GM08714 (cell line): ENCODE measurements around the gene E2F1.

Source experiments
- H3K4me3 ChIP-seq: fragments of 200-500 bp; sonication (Bioruptor generic); 2 replicates; pipeline ENCODE4 v1.5.1; 2014; ENCODE audit warnings: mild to moderate bottlenecking, low read length, inconsistent platforms
- ZNF274 ChIP-seq: IDR thresholded peaks from 2 replicates; pipeline ENCODE4 v1.6.1; 2012; ENCODE audit warnings: mild to moderate bottlenecking, low read depth, low read length

Gene E2F1

DNA sequence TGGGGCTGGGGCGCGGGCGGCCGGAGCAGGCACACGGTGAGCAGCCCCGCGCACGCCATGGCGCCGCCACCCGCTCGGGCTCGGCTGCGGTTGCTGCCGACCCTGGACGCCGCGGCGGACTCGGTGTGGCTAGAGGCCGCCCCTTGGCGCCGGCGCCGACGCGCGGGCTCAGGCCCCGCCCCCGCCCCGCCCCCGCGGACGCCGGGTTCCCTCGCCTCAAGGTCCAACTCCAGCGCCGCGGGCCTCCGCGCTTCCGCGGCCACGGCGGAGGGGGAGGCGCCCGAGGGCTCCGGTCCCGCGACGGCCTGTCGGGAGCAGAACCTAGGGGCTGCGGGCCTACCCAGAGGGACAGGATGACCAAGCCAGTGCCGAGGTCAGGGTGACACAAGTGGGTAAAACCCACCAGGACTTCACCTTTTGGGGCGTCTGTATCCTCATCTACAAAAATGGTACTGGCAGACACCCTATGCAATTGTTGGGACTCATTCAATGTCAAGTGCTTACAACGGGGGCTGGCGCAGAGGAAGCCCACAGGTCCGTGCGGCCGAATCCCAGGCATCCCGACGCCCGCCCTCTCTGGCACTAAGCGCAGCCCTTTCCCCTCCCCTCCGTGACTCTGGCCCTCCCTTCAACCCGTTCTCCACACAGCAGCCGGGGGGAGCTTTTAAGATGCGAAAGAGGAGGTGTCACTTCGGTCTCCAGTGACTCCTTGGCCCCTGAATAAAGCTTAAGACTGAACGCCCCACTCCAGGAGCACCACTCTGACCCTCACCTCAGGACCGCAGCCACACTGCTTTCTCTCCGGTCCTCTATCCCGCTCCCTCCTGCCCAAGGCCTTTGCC, 11.7 kb downstream of the E2F1 start, which contains the start of gene NECAB3:
Gene NECAB3, minus strand, starts transcription at position 135 of the 842 bp plus-strand sequence. Its CDS starts 76 bp downstream, at position 59.
- no peak for TF ChIP-seq ZNF274
- H3K4me3 ChIP-seq, result peak within 1 kb of the TSS; percentile 46; the same call in 1 of the 2 replicates

DNA sequence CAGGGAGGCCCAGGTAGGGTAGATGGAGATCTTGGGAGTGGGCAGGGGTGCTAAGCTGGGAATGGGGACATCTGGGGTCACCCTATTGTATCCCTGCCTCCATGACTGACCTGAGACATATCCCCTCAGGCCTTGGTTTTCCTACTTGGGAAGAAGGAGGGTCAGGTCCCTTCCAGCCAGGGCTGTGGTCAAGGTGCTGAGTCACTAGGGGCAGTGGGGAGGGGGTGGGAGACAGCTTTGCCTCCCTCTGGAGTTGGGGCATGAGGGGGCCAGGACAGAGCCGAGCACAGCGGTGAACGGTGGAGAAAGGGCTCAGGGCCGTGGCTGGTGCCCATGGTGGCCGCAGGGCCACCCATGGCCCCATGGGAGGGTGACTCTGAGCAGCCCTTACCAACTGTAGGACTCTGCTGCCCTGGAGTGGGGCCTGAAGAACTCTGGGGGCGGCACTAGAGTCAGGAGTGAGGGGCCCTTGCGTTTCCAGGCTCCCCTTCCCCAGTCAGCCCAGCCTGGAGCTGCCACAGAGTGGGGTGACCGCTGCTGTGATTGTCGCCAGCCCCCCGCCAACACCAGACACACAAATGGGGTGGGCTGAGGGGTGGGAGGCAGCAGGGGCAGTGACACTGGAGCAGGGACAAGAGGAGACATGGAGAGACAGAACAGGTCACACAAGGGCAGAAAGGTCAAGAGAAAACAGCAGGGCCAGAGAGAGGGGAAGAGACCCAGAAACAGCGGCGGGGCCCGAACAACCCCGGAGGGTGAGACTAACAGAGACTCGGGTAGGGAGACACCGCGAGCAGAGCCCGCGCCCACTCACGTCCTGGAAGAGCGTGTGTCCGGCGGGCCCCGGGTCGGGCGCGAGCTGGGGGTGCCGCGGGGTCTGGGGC, 12.5 kb downstream of the E2F1 start:
- no peak for TF ChIP-seq ZNF274
- H3K4me3 ChIP-seq, result peak overlapping the region; percentile 46; the same call in 1 of the 2 replicates

- no peak overlapping the region for H3K4me3 ChIP-seq
- no peak for TF ChIP-seq ZNF274
These were observed 13.1 kb downstream of the E2F1 start for GRCh38 chr20:33673114-33673409.

DNA sequence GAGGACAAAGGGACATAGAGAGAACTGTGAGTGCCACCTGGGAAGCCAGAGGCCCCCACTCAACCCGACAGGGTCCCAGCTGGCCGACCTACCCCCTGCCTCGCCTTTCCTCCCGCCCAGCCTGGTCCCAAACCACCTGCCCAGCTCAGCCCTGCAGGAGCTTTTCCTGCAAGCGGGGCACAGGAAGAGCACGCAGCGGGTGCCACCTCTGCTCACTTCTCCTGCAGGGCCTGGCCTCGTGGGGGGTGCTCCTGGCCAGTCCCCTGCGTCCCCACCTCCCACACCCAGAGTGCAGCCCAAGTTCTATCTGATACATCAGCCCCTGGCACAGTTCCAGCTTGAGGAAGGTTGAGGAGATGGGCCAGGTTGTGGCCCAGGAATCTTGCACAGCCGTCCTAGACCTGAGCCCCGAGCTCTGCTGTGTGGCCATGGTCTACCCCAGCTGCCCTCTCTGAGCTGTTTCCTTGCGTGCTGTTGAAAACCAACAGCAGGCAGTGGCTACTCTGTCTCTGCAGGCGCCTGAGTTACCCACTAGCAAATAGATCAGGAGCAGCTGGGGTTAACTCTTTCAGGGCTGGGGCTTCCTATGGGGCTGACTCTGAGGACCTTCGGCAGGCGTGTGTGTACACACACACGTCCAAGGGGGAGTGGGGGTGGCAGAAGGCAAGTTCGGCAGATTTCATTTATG, 13.6 kb downstream of the E2F1 start:
- no peak for TF ChIP-seq ZNF274
- no peak overlapping the region for H3K4me3 ChIP-seq

DNA sequence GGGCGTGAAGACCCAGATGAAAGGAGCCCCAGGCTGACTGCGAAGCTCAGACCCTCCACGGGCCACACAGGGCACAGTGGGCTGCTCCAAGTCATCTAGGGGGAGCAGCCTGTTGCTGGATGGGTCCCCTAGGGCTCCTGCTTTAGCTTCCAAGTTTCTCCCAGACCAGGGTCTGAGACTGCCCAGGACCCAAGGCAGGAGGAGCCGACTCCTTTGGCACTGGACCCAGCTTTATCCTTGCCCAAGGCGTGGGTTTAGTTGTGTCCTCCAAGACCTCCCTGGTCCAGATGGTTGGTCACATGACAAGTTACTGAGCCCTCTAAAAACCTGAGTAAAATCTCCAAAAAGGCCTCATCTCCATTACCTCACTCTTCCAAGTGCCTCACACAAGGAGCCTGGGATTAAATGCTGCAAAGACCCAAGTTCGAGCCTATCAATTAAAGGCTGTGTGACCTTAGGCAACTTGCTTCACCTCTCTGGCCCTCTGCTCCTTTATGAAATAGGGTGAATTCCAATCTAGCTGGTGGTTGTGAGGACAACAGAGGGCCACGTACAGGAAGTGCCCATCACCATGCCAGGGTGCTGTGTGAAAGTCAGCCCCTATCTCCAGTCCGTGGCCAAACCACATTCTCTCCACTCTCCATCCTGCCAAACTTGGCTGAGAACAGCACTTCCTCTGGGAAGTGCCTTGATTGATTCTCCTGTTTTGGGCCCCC, 14.5 kb downstream of the E2F1 start:
- no peak for TF ChIP-seq ZNF274
- H3K4me3 ChIP-seq, result no peak overlapping the region

DNA sequence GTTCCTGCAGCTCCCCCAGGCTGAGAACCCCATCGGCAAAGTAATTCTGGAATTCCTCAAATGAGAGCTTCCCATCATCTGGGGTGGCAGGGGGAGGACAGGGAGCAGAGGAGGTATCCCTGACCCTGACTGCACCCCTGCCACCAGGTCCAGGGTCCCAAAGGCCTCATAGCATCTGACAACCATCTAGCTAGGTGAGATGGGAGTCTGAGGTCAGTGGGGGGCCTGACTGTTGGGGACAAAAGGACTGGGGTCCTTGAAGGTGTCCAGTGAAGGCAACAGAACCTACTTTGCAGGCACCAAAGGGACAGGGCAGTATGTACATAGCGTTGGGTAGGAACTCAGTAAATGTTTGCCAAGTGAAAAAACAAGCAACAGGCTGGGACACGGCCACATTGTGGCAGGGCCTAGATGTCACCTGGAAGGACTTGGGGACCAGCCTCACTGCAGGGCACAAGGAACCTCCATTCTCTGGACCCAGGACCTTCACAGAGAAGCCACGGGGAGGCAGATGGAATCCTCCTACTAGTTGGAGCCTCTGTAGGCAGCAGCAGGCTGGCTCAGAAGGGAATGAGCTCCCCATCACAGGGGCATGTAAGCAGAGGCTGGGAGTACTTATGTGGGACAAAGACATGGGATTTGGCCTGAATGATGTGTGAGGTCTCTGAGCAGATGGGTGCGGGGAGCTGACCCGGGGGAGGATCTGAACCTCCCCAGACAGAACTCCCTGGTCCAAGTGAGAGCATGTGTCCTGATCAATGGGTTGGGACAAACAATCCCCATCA, 15.3 kb downstream of the E2F1 start:
- no peak overlapping the region for H3K4me3 ChIP-seq
- no peak for TF ChIP-seq ZNF274

- no peak for TF ChIP-seq ZNF274
- no peak overlapping the region for H3K4me3 ChIP-seq
These were observed 16.1 kb downstream of the E2F1 start for GRCh38 chr20:33669873-33670640.

GRCh38 chr20:33669224-33669623, 17.0 kb downstream of the E2F1 start:
- H3K4me3 ChIP-seq, result no peak overlapping the region
- no peak for TF ChIP-seq ZNF274

DNA sequence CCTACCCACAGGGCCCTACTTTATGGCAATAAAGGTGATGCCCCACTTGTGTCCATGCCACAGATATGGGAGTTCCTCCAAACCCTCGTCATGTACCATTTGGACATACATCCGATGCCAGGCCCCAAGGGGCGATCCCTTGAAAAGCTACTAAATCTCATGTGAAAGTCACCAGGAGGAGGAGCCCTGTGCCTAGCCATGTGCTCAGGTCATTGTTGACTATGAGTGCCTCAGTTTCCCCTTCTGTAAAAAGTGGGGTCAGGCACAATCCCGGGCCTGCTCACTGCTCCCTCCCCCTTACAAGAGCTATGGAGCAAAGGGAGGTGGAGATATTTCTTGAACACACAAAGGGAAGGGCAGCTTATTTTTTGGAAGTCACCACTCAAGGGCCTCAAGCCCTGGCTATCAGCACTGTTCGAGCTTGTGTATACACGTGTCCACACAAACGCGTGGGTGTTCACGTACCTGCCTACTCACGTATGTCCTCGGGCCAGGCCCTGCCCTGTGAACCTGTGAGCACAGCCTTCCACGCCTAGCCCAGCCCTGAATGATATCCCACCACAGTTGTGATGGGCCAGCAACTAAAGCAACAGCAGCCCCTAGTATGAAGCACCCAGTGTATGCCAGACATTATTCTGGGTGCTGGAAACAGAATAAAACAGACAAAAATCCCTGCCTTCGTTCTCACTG, 17.6 kb downstream of the E2F1 start:
- no peak overlapping the region; the same call in 1 of the 2 replicates for H3K4me3 ChIP-seq
- no peak for TF ChIP-seq ZNF274

GRCh38 chr20:33667676-33668465, 18.3 kb downstream of the E2F1 start:
- no peak for TF ChIP-seq ZNF274
- peak overlapping the region; percentile 55; the same call in 1 of the 2 replicates for H3K4me3 ChIP-seq

- H3K4me3 ChIP-seq, result peak overlapping the region; percentile 55; the same call in 1 of the 2 replicates
- TF ChIP-seq ZNF274, result no peak
These were observed 18.9 kb downstream of the E2F1 start for GRCh38 chr20:33667245-33667675.
